Spleen (tissue), 7 donors: Measurements from ENCODE around the gene MECR.

Experiments used
- POLR2A ChIP-seq, 3 donors: fragments of 450-650 bp; IDR thresholded peaks; one replicate each; pipeline ENCODE4 v1.5.1; 2017; ENCODE audit warnings: antibody characterized with exemption in 3 of 3, mild to moderate bottlenecking in 1 of 3
- POLR2AphosphoS5 ChIP-seq, 3 donors: sonication (generic); formaldehyde crosslinking; IDR thresholded peaks; one replicate each; pipeline ENCODE4 v1.5.1; 2017; ENCODE audit warnings: antibody characterized with exemption in 3 of 3
- TF ChIP-seq, protein P1 (sequence below), 11 experiments: fragments of 200-600 bp in 7 of 11; fragments of 450-650 bp in 4 of 11; sonication (generic) in 4 of 11; IDR thresholded peaks in 8 of 11; conservative IDR thresholded peaks in 3 of 11; 1 replicate in 7 of 11; 2 replicates in 4 of 11; pipeline versions ENCODE4 v1.4.0 to v1.8.0; 2016 to 2021; ENCODE audit warnings: antibody characterized with exemption in 11 of 11, inconsistent platforms in 4 of 11, mild to moderate bottlenecking in 1 of 11
- donor health status: DM: no; HTN: no; CAD: no; lungs with moderate emphysema.
- donor health status: DM: no; HTN: no; CAD: no.
- donor health status: DM: no; HTN: no; CAD: no.

GRCh38 chr1:29249951-29250581 lies 19.3 kb upstream of the MECR start:
- TF ChIP-seq, protein P1, sequence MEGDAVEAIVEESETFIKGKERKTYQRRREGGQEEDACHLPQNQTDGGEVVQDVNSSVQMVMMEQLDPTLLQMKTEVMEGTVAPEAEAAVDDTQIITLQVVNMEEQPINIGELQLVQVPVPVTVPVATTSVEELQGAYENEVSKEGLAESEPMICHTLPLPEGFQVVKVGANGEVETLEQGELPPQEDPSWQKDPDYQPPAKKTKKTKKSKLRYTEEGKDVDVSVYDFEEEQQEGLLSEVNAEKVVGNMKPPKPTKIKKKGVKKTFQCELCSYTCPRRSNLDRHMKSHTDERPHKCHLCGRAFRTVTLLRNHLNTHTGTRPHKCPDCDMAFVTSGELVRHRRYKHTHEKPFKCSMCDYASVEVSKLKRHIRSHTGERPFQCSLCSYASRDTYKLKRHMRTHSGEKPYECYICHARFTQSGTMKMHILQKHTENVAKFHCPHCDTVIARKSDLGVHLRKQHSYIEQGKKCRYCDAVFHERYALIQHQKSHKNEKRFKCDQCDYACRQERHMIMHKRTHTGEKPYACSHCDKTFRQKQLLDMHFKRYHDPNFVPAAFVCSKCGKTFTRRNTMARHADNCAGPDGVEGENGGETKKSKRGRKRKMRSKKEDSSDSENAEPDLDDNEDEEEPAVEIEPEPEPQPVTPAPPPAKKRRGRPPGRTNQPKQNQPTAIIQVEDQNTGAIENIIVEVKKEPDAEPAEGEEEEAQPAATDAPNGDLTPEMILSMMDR (IDR thresholded peaks at IDR 0.05 in 8 of 11, conservative IDR thresholded peaks at IDR 0.05 in 3 of 11), result no peak
- TF ChIP-seq POLR2A (IDR thresholded peaks at IDR 0.05) (no peak), POLR2AphosphoS5 (IDR thresholded peaks at IDR 0.05) (no peak)
